Uterus (tissue), 2 donors: Measurements from ENCODE around the gene C17orf107.

Experiments
- POLR2A ChIP-seq, 2 donors: fragments of 450-650 bp; IDR thresholded peaks; one replicate each; pipeline ENCODE4 v1.6.1; 2016; ENCODE audit warnings: antibody characterized with exemption in 2 of 2, mild to moderate bottlenecking in 1 of 2, moderate library complexity in 1 of 2
- TF ChIP-seq, protein P1 (sequence below), 4 experiments: fragments of 200-600 bp in 2 of 4; fragments of 450-650 bp in 2 of 4; sonication (generic) in 2 of 4; IDR thresholded peaks; one replicate each; pipeline ENCODE4 v1.5.1; 2016 to 2019; ENCODE audit warnings: antibody characterized with exemption in 4 of 4, mild to moderate bottlenecking in 2 of 4, moderate library complexity in 1 of 4

DNA sequence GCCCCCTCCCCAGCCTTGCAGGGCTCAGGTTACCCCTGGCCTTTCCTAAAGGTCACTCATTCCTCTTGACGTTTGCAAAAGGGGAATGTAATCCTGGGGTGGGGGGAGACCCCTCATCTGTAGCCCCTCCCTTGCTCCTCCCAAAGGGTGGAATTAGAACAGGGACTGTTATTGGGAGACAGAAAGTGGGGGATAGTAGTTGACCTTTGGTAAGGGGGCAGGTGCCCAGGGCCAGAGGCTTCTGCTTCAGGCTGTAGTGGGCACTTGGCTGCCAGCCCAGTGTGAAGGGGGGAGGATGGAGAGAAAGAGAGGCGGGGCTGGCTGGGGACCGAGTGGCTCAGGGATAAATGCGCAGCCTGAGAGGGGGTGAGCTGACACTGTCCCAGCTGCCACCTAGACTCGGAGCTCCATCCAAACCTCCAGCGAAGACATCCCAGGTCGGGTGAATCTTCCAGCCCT, 51.4 kb downstream of the C17orf107 start, which contains the start of gene ENO3:
- TF ChIP-seq, protein P1, sequence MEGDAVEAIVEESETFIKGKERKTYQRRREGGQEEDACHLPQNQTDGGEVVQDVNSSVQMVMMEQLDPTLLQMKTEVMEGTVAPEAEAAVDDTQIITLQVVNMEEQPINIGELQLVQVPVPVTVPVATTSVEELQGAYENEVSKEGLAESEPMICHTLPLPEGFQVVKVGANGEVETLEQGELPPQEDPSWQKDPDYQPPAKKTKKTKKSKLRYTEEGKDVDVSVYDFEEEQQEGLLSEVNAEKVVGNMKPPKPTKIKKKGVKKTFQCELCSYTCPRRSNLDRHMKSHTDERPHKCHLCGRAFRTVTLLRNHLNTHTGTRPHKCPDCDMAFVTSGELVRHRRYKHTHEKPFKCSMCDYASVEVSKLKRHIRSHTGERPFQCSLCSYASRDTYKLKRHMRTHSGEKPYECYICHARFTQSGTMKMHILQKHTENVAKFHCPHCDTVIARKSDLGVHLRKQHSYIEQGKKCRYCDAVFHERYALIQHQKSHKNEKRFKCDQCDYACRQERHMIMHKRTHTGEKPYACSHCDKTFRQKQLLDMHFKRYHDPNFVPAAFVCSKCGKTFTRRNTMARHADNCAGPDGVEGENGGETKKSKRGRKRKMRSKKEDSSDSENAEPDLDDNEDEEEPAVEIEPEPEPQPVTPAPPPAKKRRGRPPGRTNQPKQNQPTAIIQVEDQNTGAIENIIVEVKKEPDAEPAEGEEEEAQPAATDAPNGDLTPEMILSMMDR (IDR thresholded peaks at IDR 0.05): no peak
- no peak for TF ChIP-seq POLR2A (IDR thresholded peaks at IDR 0.05)
